CD4-positive, alpha-beta T cell treated with Interleukin-15 for 1 hour (primary cell): ENCODE data around the gene FKBP9.
"Not testable (repeated sequence)": the region's sequence is repeated elsewhere in the genome, so short reads cannot be mapped to it uniquely, and the experiment has no call there.

Experiments
- DNase-seq: peaks from one replicate; pipeline ENCODE4 v3.0.0-alpha.2; 2020

Gene FKBP9, protein sequence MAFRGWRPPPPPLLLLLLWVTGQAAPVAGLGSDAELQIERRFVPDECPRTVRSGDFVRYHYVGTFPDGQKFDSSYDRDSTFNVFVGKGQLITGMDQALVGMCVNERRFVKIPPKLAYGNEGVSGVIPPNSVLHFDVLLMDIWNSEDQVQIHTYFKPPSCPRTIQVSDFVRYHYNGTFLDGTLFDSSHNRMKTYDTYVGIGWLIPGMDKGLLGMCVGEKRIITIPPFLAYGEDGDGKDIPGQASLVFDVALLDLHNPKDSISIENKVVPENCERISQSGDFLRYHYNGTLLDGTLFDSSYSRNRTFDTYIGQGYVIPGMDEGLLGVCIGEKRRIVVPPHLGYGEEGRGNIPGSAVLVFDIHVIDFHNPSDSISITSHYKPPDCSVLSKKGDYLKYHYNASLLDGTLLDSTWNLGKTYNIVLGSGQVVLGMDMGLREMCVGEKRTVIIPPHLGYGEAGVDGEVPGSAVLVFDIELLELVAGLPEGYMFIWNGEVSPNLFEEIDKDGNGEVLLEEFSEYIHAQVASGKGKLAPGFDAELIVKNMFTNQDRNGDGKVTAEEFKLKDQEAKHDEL

GRCh38 chr7:32957326-32958045 lies at the start of gene FKBP9:
TSS of gene FKBP9 (plus strand) at chr7:32957440. CDS start at chr7:32957574, 134 bp downstream.
- DNase-seq: peak; percentile 24

- DNase-seq: no peak
Measured at GRCh38 chr7:32910195-32910594, 47.0 kb upstream of the FKBP9 start.

GRCh38 chr7:32914184-32914583 lies 43.1 kb upstream of the FKBP9 start:
- DNase-seq: no peak

GRCh38 chr7:32915041-32915536 lies 42.2 kb upstream of the FKBP9 start:
- no peak for DNase-seq

GRCh38 chr7:32916006-32916405 lies 41.2 kb upstream of the FKBP9 start:
- DNase-seq: no peak

- DNase-seq: not testable (repeated sequence)
Measured at GRCh38 chr7:32916994-32917393, 40.2 kb upstream of the FKBP9 start.

DNA sequence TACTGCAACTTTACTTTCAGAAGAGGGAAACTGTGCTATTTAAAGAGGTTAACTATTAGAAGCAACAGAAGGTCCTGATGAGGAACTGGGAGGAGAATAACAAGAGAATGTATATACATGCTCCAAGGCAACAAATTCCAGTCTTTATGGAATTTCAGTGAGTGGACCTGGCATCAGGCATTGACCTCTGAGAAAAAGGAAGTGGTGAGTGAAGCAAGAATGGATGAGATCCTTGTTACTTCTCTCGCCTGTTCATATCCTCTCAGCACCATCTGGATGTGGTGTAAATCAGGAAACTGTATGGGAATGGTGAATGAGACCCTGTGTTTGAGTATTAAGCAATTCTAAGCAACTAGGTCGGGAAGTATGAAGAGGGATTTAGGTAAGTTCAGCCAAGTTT lies 35.3 kb upstream of the FKBP9 start:
- DNase-seq: no peak

GRCh38 chr7:32928785-32929298 lies 28.4 kb upstream of the FKBP9 start:
- no peak for DNase-seq

DNA sequence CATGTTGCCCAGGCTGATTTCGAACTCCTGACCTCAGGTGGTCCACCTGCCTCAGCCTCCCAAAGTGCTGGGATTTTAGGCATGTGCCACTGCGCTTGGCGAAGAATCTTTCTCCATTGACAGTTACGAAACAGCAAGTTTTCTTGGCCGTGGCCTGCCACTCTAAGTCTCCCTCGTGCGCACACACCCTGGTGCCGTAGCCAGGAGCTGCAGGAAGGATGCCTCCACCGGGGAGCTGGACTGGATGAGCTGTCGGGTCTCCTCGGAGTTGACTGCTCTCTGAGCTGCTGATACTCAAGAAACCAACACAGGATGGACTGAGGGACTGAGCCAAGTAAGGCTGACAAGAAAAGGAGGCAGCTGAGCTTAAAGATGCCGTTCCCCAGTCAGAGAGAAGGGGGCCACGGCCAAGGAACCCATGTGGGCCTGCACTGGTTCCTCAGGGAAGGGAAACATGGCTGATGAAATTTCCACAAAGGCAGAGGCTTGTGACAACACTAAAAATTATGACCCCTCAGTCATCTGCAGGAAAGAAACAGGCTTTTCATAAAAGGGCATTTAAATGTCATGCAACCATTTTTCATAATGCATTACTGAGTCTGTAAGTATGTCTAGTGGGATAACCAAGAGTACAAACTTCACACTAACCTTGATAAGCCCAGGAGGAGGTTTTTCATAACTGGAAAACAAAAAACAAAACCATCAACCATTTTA lies 27.7 kb upstream of the FKBP9 start:
- no peak for DNase-seq

DNA sequence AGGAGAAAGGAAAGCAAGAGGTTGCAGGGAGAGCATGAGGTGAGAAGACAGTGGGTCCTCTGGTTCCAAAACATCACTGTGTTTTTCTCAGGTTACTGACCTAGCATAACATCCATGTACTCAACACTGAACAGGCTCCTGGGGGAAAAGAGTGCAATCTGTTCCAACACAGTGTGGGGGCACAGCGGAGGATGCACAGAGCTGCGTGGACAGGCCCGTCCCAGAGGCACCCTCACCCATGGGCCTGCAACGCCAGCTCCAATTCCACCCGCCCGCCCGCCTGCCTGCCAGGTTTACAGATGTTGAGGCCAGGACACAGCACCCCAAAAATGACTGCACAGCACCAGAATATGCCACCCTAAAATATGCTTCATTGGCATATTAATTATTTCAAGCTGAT lies 26.9 kb upstream of the FKBP9 start:
- no peak for DNase-seq

- DNase-seq: no peak
Measured at GRCh38 chr7:32935558-32935957, 21.7 kb upstream of the FKBP9 start.

DNA sequence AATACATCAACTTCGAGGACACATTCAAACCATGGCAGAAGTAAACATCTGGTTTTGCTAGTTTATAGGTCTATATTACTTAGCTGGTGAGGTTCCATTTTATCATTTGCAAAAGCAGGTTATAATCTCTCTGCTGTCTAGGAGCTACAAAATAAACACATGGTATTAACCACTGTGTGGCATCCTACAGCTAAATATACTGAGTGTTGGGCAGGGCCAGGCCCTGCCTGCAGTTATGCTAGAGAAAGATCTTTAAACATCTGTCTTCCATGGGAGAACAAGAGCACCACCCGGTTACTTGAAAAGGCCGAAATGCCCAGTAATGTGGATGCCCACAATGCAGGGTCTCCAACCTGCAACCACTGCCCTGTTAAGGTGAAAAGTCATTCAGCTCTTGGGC lies 20.6 kb upstream of the FKBP9 start:
- DNase-seq: no peak

GRCh38 chr7:32937344-32938174 lies 19.7 kb upstream of the FKBP9 start:
- no peak for DNase-seq

GRCh38 chr7:32941181-32941580 lies 16.1 kb upstream of the FKBP9 start:
- DNase-seq: no peak

DNA sequence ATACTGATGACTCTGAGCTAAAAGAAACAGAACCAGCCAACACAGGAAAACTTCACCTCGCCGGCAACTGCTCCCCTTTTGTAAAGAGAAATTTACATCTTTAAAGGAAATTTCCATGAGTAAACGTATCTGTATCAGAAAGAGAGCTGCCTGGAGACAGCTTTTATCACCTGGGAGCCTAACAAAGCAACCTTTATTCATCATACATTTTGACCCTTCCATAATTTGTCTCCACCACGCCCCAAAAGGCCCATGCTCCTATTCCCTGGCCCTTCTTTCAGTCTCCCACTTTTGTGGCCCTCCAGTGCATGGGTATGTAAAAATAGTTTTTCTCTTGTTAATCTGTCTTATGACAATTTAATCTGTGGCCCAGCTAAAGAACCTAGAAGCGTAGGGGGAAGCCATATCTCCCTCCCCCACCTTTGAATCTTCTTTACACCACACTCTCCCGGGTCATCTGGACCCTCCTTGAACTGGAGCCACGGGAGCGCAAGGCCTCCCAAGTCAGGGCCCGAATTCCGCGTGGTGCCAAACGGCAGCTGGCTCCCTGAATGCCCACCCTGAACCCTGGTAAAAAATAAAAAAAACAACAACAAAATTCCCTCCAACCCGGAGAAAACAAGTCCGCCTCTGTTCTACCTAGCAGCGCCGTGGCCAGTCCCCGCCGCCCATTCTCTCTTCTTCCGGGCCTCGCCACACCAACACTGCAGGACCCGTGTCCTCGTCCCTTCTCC lies 15.4 kb upstream of the FKBP9 start:
- no peak for DNase-seq

- DNase-seq: peak; percentile 67
Measured at GRCh38 chr7:32942415-32943251, 14.6 kb upstream of the FKBP9 start.

DNA sequence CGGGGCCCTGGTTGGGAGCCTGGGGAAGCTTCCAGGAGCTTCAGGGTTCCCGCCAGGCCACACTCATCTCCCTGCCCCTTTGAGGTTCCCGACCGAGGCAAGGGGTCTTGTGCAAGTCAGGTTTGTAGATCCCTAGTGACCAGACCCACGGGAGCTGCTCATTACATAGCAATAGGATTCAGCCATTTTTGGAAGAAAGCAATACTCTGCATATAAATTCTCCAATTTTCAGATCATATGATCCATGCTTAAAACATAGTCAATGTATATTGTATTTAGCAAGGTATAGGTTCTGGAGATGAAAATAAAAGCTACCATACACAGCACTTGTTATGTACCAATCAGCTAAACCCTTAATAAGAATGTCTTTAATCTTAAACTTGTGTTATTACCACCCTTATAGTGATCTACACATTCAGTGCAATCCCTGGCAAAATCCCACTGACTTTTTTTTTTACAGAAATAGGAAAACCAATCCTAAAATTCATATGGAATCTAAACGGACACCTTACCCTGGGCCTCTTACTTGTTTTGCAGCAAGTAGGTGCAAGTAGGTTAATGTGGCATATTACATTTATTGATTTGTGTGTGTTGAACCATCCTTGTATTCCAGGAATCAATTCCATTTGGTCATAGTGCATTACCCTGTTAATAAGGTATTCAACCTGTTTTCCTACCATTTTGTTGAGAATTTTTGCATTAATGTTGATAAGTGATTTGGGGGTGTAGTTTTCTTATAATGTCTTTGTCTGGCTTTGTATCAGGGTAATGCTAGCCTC lies 13.8 kb upstream of the FKBP9 start:
- no peak for DNase-seq

DNA sequence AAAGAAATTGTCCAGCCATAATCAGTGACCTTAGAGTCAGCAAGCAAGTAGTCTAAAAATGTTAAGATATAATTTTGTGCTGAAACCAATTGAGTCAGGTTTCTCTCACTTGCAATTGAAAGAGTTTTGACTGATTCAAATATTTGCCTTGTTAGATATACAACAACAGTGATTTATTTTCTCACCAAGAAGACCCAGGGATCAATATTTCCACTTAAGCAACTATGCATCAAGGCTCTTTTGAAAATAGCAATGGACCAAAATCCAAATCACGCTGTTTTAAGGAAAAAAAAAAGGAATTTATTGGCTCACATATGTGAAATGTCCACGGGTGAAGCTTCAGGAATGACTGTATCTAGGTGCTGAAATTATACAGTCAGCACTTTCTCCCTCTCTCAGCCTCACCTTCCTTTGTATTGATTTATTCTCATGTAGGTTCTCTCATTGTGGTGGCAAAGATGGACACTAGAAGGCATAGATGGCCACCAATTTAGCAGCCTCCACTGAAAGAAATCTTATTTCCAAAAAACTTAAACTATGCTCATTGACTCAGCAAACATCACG lies 9.7 kb upstream of the FKBP9 start:
- DNase-seq: no peak

DNA sequence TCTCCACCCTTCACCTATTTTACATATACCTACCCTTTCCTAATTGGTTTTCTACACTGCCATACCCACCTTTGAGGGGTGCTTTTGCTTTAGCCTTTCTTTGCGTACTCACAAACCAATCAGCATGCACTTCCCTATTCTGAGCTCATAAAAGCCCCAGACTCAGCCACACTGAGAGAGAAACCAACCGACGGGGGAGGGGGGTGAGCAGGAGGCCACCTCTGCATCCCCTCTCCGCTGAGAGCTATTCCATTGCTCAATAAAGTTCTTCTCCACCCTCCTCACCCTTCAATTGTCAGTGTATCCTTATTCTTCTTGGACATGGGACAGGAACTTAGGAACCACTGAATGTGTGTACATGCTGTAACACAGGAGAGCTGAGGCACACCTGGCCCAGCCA lies 9.0 kb upstream of the FKBP9 start:
- DNase-seq: no peak
